K562 (cell line): ENCODE measurements around the gene TAS2R1.

Experiments used
- CTCF ChIP-seq, 3 experiments: IDR thresholded peaks in 2 of 3; conservative IDR thresholded peaks in 1 of 3; 2 replicates each; pipeline ENCODE4 v1.5.1; 2011 to 2012; ENCODE audit warnings: low read length in 3 of 3, mild to moderate bottlenecking in 3 of 3, control low read depth in 2 of 3, improper control_type of control experiment in 1 of 3, inconsistent platforms in 1 of 3, low read depth in 1 of 3, mixed read lengths in 1 of 3, moderate library complexity in 1 of 3; ENCODE audit not compliant: insufficient read depth in 2 of 3
- ETV6 ChIP-seq, 3 experiments: fragments of 150-350 bp in 1 of 3; sonication (generic) in 1 of 3; formaldehyde crosslinking in 1 of 3; IDR thresholded peaks; 2 replicates each; pipeline versions ENCODE4 v1.6.1 to v1.8.0; 2014 to 2022; ENCODE audit warnings: borderline replicate concordance in 2 of 3, low read depth in 2 of 3, antibody characterized with exemption in 1 of 3, low read length in 1 of 3, mild to moderate bottlenecking in 1 of 3, missing genetic modification reagents in 1 of 3
- EZH2 ChIP-seq: IDR thresholded peaks from 2 replicates; pipeline ENCODE4 v1.6.1; 2012; ENCODE audit warnings: low read depth, mild to moderate bottlenecking, inconsistent platforms, low read length, borderline replicate concordance
- FOXK2 ChIP-seq, 2 experiments: fragments of 450-650 bp; IDR thresholded peaks in 1 of 2; conservative IDR thresholded peaks in 1 of 2; 2 replicates each; pipeline ENCODE4 v1.6.1; 2016; ENCODE audit warnings: low read depth in 2 of 2, mild to moderate bottlenecking in 1 of 2
- HCFC1 ChIP-seq: IDR thresholded peaks from 2 replicates; pipeline ENCODE4 v1.6.1; 2012; ENCODE audit warnings: low read depth, low read length, improper control_type of control experiment
- HDAC2 ChIP-seq: fragments of 450-650 bp; IDR thresholded peaks from 2 replicates; pipeline ENCODE4 v1.6.1; 2016; ENCODE audit warnings: mild to moderate bottlenecking
- RAD21 ChIP-seq, 2 experiments: fragments of 250-450 bp in 1 of 2; fragments of 450-650 bp in 1 of 2; sonication (Bioruptor Pico) in 1 of 2; formaldehyde crosslinking in 1 of 2; IDR thresholded peaks in 1 of 2; conservative IDR thresholded peaks in 1 of 2; 2 replicates each; pipeline versions ENCODE4 v1.4.0 to v1.8.0; 2020 to 2022; ENCODE audit warnings: mild to moderate bottlenecking in 2 of 2, moderate library complexity in 1 of 2
- ZBTB2 ChIP-seq: fragments of 450-650 bp; IDR thresholded peaks from 2 replicates; pipeline ENCODE4 v1.6.1; 2016; ENCODE audit warnings: antibody characterized with exemption
- ZFP30 ChIP-seq: fragments of 250-450 bp; sonication (Bioruptor Pico); IDR thresholded peaks from 2 replicates; pipeline ENCODE4 v1.8.0; 2022; ENCODE audit warnings: moderate library complexity, mild to moderate bottlenecking, inconsistent platforms, borderline replicate concordance

DNA sequence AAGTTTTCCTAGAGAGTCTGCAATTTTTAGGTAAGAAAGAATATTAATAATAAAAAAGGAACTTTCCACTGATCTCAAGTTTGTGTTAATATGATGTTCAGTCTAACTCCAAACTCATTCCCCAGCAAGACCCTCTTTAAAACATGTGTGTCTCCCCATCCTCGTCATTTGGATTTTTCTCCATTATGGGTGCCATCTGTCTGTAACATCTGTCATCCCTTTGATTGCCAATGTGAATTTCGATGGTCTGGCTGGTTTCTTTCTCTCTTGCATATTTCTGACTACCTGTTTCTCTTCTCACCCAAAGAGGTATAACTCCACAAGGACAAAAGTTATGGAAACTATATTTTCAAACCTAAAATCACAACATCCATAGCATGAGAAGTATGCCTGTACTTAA lies 4.4 kb downstream of the TAS2R1 start:
- TF ChIP-seq CTCF (IDR thresholded peaks at IDR 0.05 in 2 of 3, conservative IDR thresholded peaks at IDR 0.05 in 1 of 3; ENCODE audit: insufficient read depth in 2 of 3, low read depth in 1 of 3, low read length in 3 of 3) (no peak), HDAC2 (no peak), EZH2 (no peak), HCFC1 (no peak), RAD21 (CRISPR knock-in tag; conservative IDR thresholded peaks at IDR 0.05 in 1 of 2, IDR thresholded peaks at IDR 0.05 in 1 of 2) (no peak), ETV6 (IDR thresholded peaks at IDR 0.05; ENCODE audit: borderline replicate concordance in 1 of 2, low read depth in 2 of 2, low read length in 1 of 2) (no peak), ETV6 (CRISPR knock-in tag; IDR thresholded peaks at IDR 0.05; ENCODE audit: borderline replicate concordance) (no peak), ZFP30 (CRISPR knock-in tag) (no peak), FOXK2 (conservative IDR thresholded peaks at IDR 0.05 in 1 of 2, IDR thresholded peaks at IDR 0.05 in 1 of 2; ENCODE audit: low read depth in 2 of 2) (no peak), ZBTB2 (no peak)
